PC-9 (cell line): ENCODE results near the gene CD79B. TPM values are rescaled to one million over a fixed set of nuclear protein-coding genes. Genes with fewer than 3 reads are reported as not detected.
A peak's percentile ranks its signal among the peaks of the same experiment; 100 is the strongest.

ENCODE experiments used
- BruUV-seq: library from RNA; stranded (reverse); fragments of 400-500 nt; replicated peaks from 2 replicates; lab custom pipeline; 2021; lab: Mats Ljungman, UMichigan
- CTCF ChIA-PET: fragments of 300-600 bp; sonication (Branson Sonifier 250); formaldehyde crosslinking; loops from one replicate; lab custom pipeline; 2022; ENCODE audit warnings: antibody characterized with exemption; lab: Charles Lee
- POLR2A ChIA-PET: fragments of 300-600 bp; sonication (Branson Sonifier 250); formaldehyde crosslinking; loops from one replicate; lab custom pipeline; 2022; ENCODE audit warnings: antibody characterized with exemption; ENCODE audit not compliant: unreplicated experiment; lab: Charles Lee
- DNase-seq, 2 experiments: peaks; one replicate each; pipeline versions ENCODE4 v3.0.0 to v3.0.0-alpha.2; 2015 to 2022; ENCODE audit warnings: mixed read lengths in 1 of 2
- H2AFZ ChIP-seq: fragments of 200-600 bp; sonication (generic); 2 replicates; pipeline ENCODE4 v1.8.1; 2017; ENCODE audit warnings: antibody characterized with exemption
- H3F3A ChIP-seq: fragments of 200-600 bp; sonication (generic); 2 replicates; pipeline ENCODE4 v1.8.1; 2017; ENCODE audit warnings: antibody characterized with exemption, mild to moderate bottlenecking, low read depth; ENCODE audit not compliant: insufficient read depth
- H3K27ac ChIP-seq: fragments of 200-600 bp; sonication (generic); 2 replicates; pipeline ENCODE4 v1.6.1; 2016; ENCODE audit warnings: mixed run types
- H3K27me3 ChIP-seq: fragments of 200-600 bp; sonication (generic); 2 replicates; pipeline ENCODE4 v1.6.1; 2016; ENCODE audit warnings: low read depth, mixed run types; ENCODE audit not compliant: insufficient read depth
- H3K36me3 ChIP-seq: fragments of 200-600 bp; sonication (generic); 2 replicates; pipeline ENCODE4 v1.6.1; 2016; ENCODE audit warnings: low read depth, mixed run types
- H3K4me1 ChIP-seq: fragments of 200-600 bp; sonication (generic); replicated peaks from 2 replicates; pipeline ENCODE4 v1.6.1; 2016; ENCODE audit warnings: mixed run types; ENCODE audit not compliant: insufficient read depth
- H3K4me2 ChIP-seq: fragments of 200-600 bp; sonication (generic); 2 replicates; pipeline ENCODE4 v1.6.1; 2017; ENCODE audit warnings: mixed run types
- H3K4me3 ChIP-seq: fragments of 200-600 bp; sonication (generic); 2 replicates; pipeline ENCODE4 v1.6.1; 2016; ENCODE audit warnings: mixed run types
- H3K79me2 ChIP-seq: fragments of 200-600 bp; sonication (generic); 2 replicates; pipeline ENCODE4 v1.6.1; 2017; ENCODE audit warnings: low read depth, mixed run types
- H3K9me2 ChIP-seq: fragments of 200-600 bp; sonication (generic); 2 replicates; pipeline ENCODE4 v1.8.1; 2017; ENCODE audit warnings: mild to moderate bottlenecking; ENCODE audit not compliant: insufficient read depth
- H3K9me3 ChIP-seq: fragments of 200-600 bp; sonication (generic); 2 replicates; pipeline ENCODE4 v1.8.1; 2016; ENCODE audit warnings: low read depth; ENCODE audit not compliant: insufficient read depth
- H4K20me1 ChIP-seq: fragments of 200-600 bp; sonication (generic); 2 replicates; pipeline ENCODE4 v1.8.1; 2017; ENCODE audit not compliant: insufficient read depth
- CTCF ChIP-seq: fragments of 200-600 bp; sonication (generic); conservative IDR thresholded peaks from 2 replicates; pipeline ENCODE4 v1.6.1; 2017; ENCODE audit warnings: mixed run types, antibody characterized with exemption, mild to moderate bottlenecking, moderate library complexity
- EZH2 ChIP-seq: fragments of 200-600 bp; sonication (generic); IDR thresholded peaks from 2 replicates; pipeline ENCODE4 v1.8.0; 2017; ENCODE audit warnings: antibody characterized with exemption, low read depth
- intact Hi-C: fragments of 100-400 bp; cut with micrococcal nuclease; formaldehyde crosslinking; loops from one replicate; pipeline ENCODE4 v1.10.0; 2022; ENCODE audit not compliant: unreplicated experiment
- total RNA-seq: library from RNA; stranded (reverse); gene quantifications from 2 replicates; pipeline ENCODE4 v1.2.3, GENCODE V29; 2021

The CD79B gene
- total RNA-seq, 1 experiment from 2014 or later = not detected

GRCh38 chr17:63960006-63960405 lies 27.9 kb upstream of the CD79B start:
- Histone ChIP-seq H3K9me3 (no peaks in the 10 kb centered on the region), H3K27ac (no peak overlapping the region), H4K20me1 (no peaks in the 10 kb centered on the region), H2AFZ (no peak overlapping the region), H3K4me2 (0 out of 2 replicates have a peak overlapping the region, but pooled peaks have one; percentile 76), H3K9me2 (no peaks in the 10 kb centered on the region), H3K79me2 (no peaks in the 10 kb centered on the region), H3K36me3 (no peaks in the 10 kb centered on the region), H3K4me3 (no peak overlapping the region), H3K27me3 (no peaks in the 10 kb centered on the region), H3K4me1 (peaks cover 14% of the 10 kb centered on the region), H3F3A (peaks cover 12% of the 10 kb centered on the region)
- no TSS peak for BruUV-seq
- no peak for DNase-seq
- POLR2A ChIA-PET = no interaction called here
- TF ChIP-seq EZH2 (no peak), CTCF (no peak)
- intact Hi-C loops = no loop called here
- CTCF ChIA-PET = no interaction called here

GRCh38 chr17:63956296-63956920 lies 24.3 kb upstream of the CD79B start:
- Histone ChIP-seq H3K4me2 (no peak overlapping the region), H3K27ac (no peak overlapping the region), H4K20me1 (no peaks in the 10 kb centered on the region), H3K4me3 (no peak overlapping the region), H2AFZ (no peak overlapping the region), H3K27me3 (no peaks in the 10 kb centered on the region; the same call in 1 of the 2 replicates), H3K9me2 (no peaks in the 10 kb centered on the region), H3K79me2 (no peaks in the 10 kb centered on the region), H3K4me1 (peaks cover 12% of the 10 kb centered on the region), H3K9me3 (no peaks in the 10 kb centered on the region), H3K36me3 (no peaks in the 10 kb centered on the region), H3F3A (no peaks in the 10 kb centered on the region)
- BruUV-seq = no TSS peak
- DNase-seq = no peak
- no peak for TF ChIP-seq CTCF
- no peak for TF ChIP-seq EZH2
- CTCF ChIA-PET = no interaction called here
- POLR2A ChIA-PET = no interaction called here
- intact Hi-C loops = no loop called here

GRCh38 chr17:63955791-63956190 lies 23.7 kb upstream of the CD79B start:
- no peaks in the 10 kb centered on the region; the same call in 1 of the 2 replicates for H3K27me3 ChIP-seq
- no peaks in the 10 kb centered on the region for H3K79me2 ChIP-seq
- H3K36me3 ChIP-seq = no peaks in the 10 kb centered on the region
- H3K27ac ChIP-seq = no peak overlapping the region
- ChIA-PET POLR2A (no interaction called here), CTCF (interaction anchor here (0.6 kb wide), 1 partner anchor 132 kb away, joined by 3 read pairs; no protein-coding TSS in a partner anchor)
- H3K9me3 ChIP-seq = no peaks in the 10 kb centered on the region
- H3K4me3 ChIP-seq = no peak overlapping the region
- intact Hi-C loops = no loop called here
- DNase-seq = no peak
- H3F3A ChIP-seq = no peaks in the 10 kb centered on the region
- H2AFZ ChIP-seq = no peak overlapping the region
- H3K9me2 ChIP-seq = no peaks in the 10 kb centered on the region
- no peaks in the 10 kb centered on the region for H4K20me1 ChIP-seq
- BruUV-seq = no TSS peak
- no peak overlapping the region for H3K4me2 ChIP-seq
- peaks cover 6% of the 10 kb centered on the region; the same call in 1 of the 2 replicates for H3K4me1 ChIP-seq
- TF ChIP-seq CTCF (no peak), EZH2 (no peak)
